Sigmoid colon (tissue), 7 donors: ENCODE measurements around the gene LMO7. TPM values are rescaled to one million over a fixed set of nuclear protein-coding genes. Genes with fewer than 3 reads are reported as not detected.

Source experiments
- DNase-seq: peaks from one replicate; pipeline ENCODE4 v3.0.0-alpha.2; 2019
- H3K27ac ChIP-seq, 4 donors: fragments of 200-600 bp; sonication (generic); one replicate each; pipeline ENCODE4 v1.5.1; 2016 to 2019; ENCODE audit warnings: mild to moderate bottlenecking in 1 of 4
- H3K27me3 ChIP-seq, 3 donors: fragments of 200-600 bp; sonication (generic); one replicate each; pipeline ENCODE4 v1.5.1; 2019; ENCODE audit warnings: mild to moderate bottlenecking in 1 of 3
- H3K36me3 ChIP-seq, 4 donors: fragments of 200-600 bp; sonication (generic); one replicate each; pipeline ENCODE4 v1.5.1; 2016 to 2019
- H3K4me1 ChIP-seq, 4 donors: fragments of 200-600 bp; sonication (generic); one replicate each; pipeline ENCODE4 v1.5.1; 2017 to 2019
- H3K4me3 ChIP-seq, 4 donors: fragments of 200-600 bp; sonication (generic); one replicate each; pipeline ENCODE4 v1.5.1; 2017 to 2019; ENCODE audit warnings: mild to moderate bottlenecking in 2 of 4, moderate library complexity in 1 of 4
- H3K9me3 ChIP-seq, 4 donors: fragments of 200-600 bp in 3 of 4; sonication (generic) in 3 of 4; one replicate each; pipeline versions ENCODE4 v1.5.1 to v1.6.1; 2013 to 2019
- CTCF ChIP-seq, 4 experiments: fragments of 450-650 bp in 3 of 4; fragments of 200-600 bp in 1 of 4; IDR thresholded peaks; one replicate each; pipeline ENCODE4 v1.5.1; 2016 to 2019; ENCODE audit warnings: antibody characterized with exemption in 4 of 4, mild to moderate bottlenecking in 3 of 4, moderate library complexity in 2 of 4
- EP300 ChIP-seq, 4 donors: sonication (generic); formaldehyde crosslinking; IDR thresholded peaks; one replicate each; pipeline ENCODE4 v1.6.1; 2017; ENCODE audit warnings: antibody characterized with exemption in 4 of 4
- POLR2A ChIP-seq, 2 donors: fragments of 450-650 bp; IDR thresholded peaks; one replicate each; pipeline ENCODE4 v1.6.1; 2016; ENCODE audit warnings: antibody characterized with exemption in 2 of 2, mild to moderate bottlenecking in 2 of 2, moderate library complexity in 2 of 2
- POLR2AphosphoS5 ChIP-seq, 4 donors: sonication (generic); formaldehyde crosslinking; IDR thresholded peaks; one replicate each; pipeline ENCODE4 v1.6.1; 2017; ENCODE audit warnings: antibody characterized with exemption in 4 of 4
- WGBS, 2 donors: extraction: QIAGEN DNeasy Blood & Tissue Kit; methylation state at CpG; one replicate each; pipeline ENCODE4 v1.1.7; 2013; 5-methylcytosine and 5-hydroxymethylcytosine counted together
- intact Hi-C: fragments of 100-400 bp; cut with DNase I; formaldehyde crosslinking; loops from one replicate; pipeline ENCODE4 v1.15.1; 2023
- polyA plus RNA-seq, 3 donors: library from polyadenylated mRNA; stranded (reverse); fragments of 200-250 nt; gene quantifications; one replicate each; pipeline ENCODE4 v1.2.3, GENCODE V29; 2013
- total RNA-seq, 4 donors: library from RNA; depleted of rRNA; stranded (reverse); fragments of >200 nt; gene quantifications; one replicate each; pipeline ENCODE4 v1.1.0, GENCODE V29; 2016
- donor health status: healthy with polysubstance abuse.
- donor health status: Bipolar disorder and iron deficiency.
- donor health status: healthy.

LMO7 gene
- total and polyA plus RNA-seq, 7 donors, result 5.0 to 66.4 (median 19.4) TPM

GRCh38 chr13:75769141-75769905 lies 133.2 kb downstream of the LMO7 start:
- no peaks in the 10 kb centered on the region for H3K36me3 ChIP-seq
- no peak overlapping the region for H3K27ac ChIP-seq
- intact Hi-C loops, result no loop called here
- WGBS, 2 donors, result 10 to 47% methylated on average over 1 of the region's 1 CpG
- H3K9me3 ChIP-seq, result no peaks in the 10 kb centered on the region
- DNase-seq, result no peak
- H3K27me3 ChIP-seq, result no peaks in the 10 kb centered on the region
- TF ChIP-seq POLR2A (IDR thresholded peaks at IDR 0.05) (no peak), CTCF (IDR thresholded peaks at IDR 0.05) (no peak), EP300 (IDR thresholded peaks at IDR 0.05) (no peak), POLR2AphosphoS5 (IDR thresholded peaks at IDR 0.05) (no peak)
- H3K4me1 ChIP-seq, result peaks cover 0 to 11% (median 0%) of the 10 kb centered on the region in 4 donors
- H3K4me3 ChIP-seq, result no peak overlapping the region

GRCh38 chr13:75770164-75770563 lies 134.0 kb downstream of the LMO7 start:
- WGBS, 2 donors, result 81 to 98% methylated on average over 1 of the region's 1 CpG
- no peaks in the 10 kb centered on the region for H3K9me3 ChIP-seq
- H3K27ac ChIP-seq, result no peak overlapping the region
- TF ChIP-seq POLR2A (IDR thresholded peaks at IDR 0.05) (no peak), EP300 (IDR thresholded peaks at IDR 0.05) (no peak), POLR2AphosphoS5 (IDR thresholded peaks at IDR 0.05) (no peak), CTCF (IDR thresholded peaks at IDR 0.05) (no peak)
- H3K36me3 ChIP-seq, result no peaks in the 10 kb centered on the region
- no peak for DNase-seq
- H3K27me3 ChIP-seq, result no peaks in the 10 kb centered on the region
- H3K4me3 ChIP-seq, result no peak overlapping the region
- peaks cover 0 to 11% (median 0%) of the 10 kb centered on the region in 4 donors for H3K4me1 ChIP-seq
- intact Hi-C loops, result no loop called here

- no peak overlapping the region for H3K4me3 ChIP-seq
- H3K27ac ChIP-seq, result no peak overlapping the region
- DNase-seq, result no peak
- H3K9me3 ChIP-seq, result no peaks in the 10 kb centered on the region
- 26 to 60% methylated on average over 3 of the region's 3 CpGs for WGBS, 2 donors
- H3K27me3 ChIP-seq, result no peaks in the 10 kb centered on the region
- TF ChIP-seq POLR2AphosphoS5 (IDR thresholded peaks at IDR 0.05), result no peak
- TF ChIP-seq CTCF (IDR thresholded peaks at IDR 0.05), result no peak
- TF ChIP-seq EP300 (IDR thresholded peaks at IDR 0.05), result no peak
- no peak for TF ChIP-seq POLR2A (IDR thresholded peaks at IDR 0.05)
- intact Hi-C loops, result no loop called here
- H3K36me3 ChIP-seq, result no peaks in the 10 kb centered on the region
- peaks cover 0 to 11% (median 0%) of the 10 kb centered on the region in 4 donors for H3K4me1 ChIP-seq
These were observed 134.5 kb downstream of the LMO7 start for GRCh38 chr13:75770592-75771011.

GRCh38 chr13:75771226-75771625 lies 135.1 kb downstream of the LMO7 start:
- intact Hi-C loops, result no loop called here
- H3K27me3 ChIP-seq, result no peaks in the 10 kb centered on the region
- H3K27ac ChIP-seq, result no peak overlapping the region
- no peaks in the 10 kb centered on the region for H3K9me3 ChIP-seq
- TF ChIP-seq POLR2A (IDR thresholded peaks at IDR 0.05) (no peak), EP300 (IDR thresholded peaks at IDR 0.05) (no peak), POLR2AphosphoS5 (IDR thresholded peaks at IDR 0.05) (no peak), CTCF (IDR thresholded peaks at IDR 0.05) (no peak)
- H3K4me3 ChIP-seq, result no peak overlapping the region
- 20 to 69% methylated on average over 1 of the region's 1 CpG for WGBS, 2 donors
- peaks cover 0 to 11% (median 0%) of the 10 kb centered on the region in 4 donors for H3K4me1 ChIP-seq
- H3K36me3 ChIP-seq, result no peaks in the 10 kb centered on the region
- no peak for DNase-seq
